Hepatocyte (in vitro differentiated cells): Measurements from ENCODE around the gene FOXK1. TPM values are rescaled to one million over a fixed set of nuclear protein-coding genes. Genes with fewer than 3 reads are reported as not detected.

ENCODE experiments used
- DNase-seq: peaks from one replicate; pipeline ENCODE4 v3.0.0-alpha.2; 2016; ENCODE audit warnings: low spot score
- H2AFZ ChIP-seq: fragments of 200-600 bp; sonication (generic); 2 replicates; pipeline ENCODE4 v1.6.0; 2016; ENCODE audit warnings: antibody characterized with exemption, mild to moderate bottlenecking
- H3K27ac ChIP-seq: fragments of 200-600 bp; sonication (generic); 2 replicates; pipeline ENCODE4 v1.5.1; 2016; ENCODE audit warnings: mild to moderate bottlenecking
- H3K27me3 ChIP-seq: fragments of 200-600 bp; sonication (generic); 2 replicates; pipeline ENCODE4 v1.6.1; 2016
- H3K36me3 ChIP-seq: fragments of 200-600 bp; sonication (generic); replicated peaks from 2 replicates; pipeline ENCODE4 v1.5.1; 2016; ENCODE audit warnings: low read depth; ENCODE audit not compliant: insufficient read depth
- H3K4me1 ChIP-seq: fragments of 200-600 bp; sonication (generic); 2 replicates; pipeline ENCODE4 v1.5.1; 2016; ENCODE audit warnings: mild to moderate bottlenecking, moderate library complexity; ENCODE audit not compliant: insufficient read depth
- H3K4me2 ChIP-seq: fragments of 200-600 bp; sonication (generic); 2 replicates; pipeline ENCODE4 v1.6.0; 2016
- H3K4me3 ChIP-seq: fragments of 200-600 bp; sonication (generic); 2 replicates; pipeline ENCODE4 v1.5.1; 2016; ENCODE audit warnings: mild to moderate bottlenecking
- H3K79me2 ChIP-seq: fragments of 200-600 bp; sonication (generic); 2 replicates; pipeline ENCODE4 v1.6.0; 2017; ENCODE audit warnings: mild to moderate bottlenecking
- H3K9me2 ChIP-seq: fragments of 200-600 bp; sonication (generic); replicated peaks from 2 replicates; pipeline ENCODE4 v1.6.0; 2017; ENCODE audit warnings: mild to moderate bottlenecking; ENCODE audit not compliant: insufficient read depth
- H3K9me3 ChIP-seq: fragments of 200-600 bp; sonication (generic); 2 replicates; pipeline ENCODE4 v1.5.1; 2016; ENCODE audit warnings: low read depth, mild to moderate bottlenecking
- H4K20me1 ChIP-seq: fragments of 200-600 bp; sonication (generic); 2 replicates; pipeline ENCODE4 v1.6.0; 2016; ENCODE audit warnings: mild to moderate bottlenecking; ENCODE audit not compliant: insufficient read depth, poor library complexity, severe bottlenecking
- EZH2 ChIP-seq: fragments of 200-600 bp; sonication (generic); IDR thresholded peaks from 2 replicates; pipeline ENCODE4 v1.6.1; 2016; ENCODE audit warnings: antibody characterized with exemption, mild to moderate bottlenecking, borderline replicate concordance
- EZH2phosphoT487 ChIP-seq: fragments of 200-600 bp; sonication (generic); IDR thresholded peaks from one replicate; pipeline ENCODE4 v1.6.1; 2018; ENCODE audit warnings: antibody characterized with exemption, mild to moderate bottlenecking, low read depth, moderate library complexity; ENCODE audit not compliant: unreplicated experiment, severe bottlenecking
- WGBS: methylation state at CpG from one replicate; pipeline ENCODE4 v1.1.6; 2016; ENCODE audit warnings: low lambda C conversion rate; ENCODE audit errors: missing lambda C conversion rate; 5-methylcytosine and 5-hydroxymethylcytosine counted together
- polyA plus RNA-seq: library from polyadenylated mRNA; unstranded; fragments of >200 nt; fragmentation: Nextera tagmentation; extraction: Ambion mirVana; gene quantifications from 2 replicates; pipeline ENCODE4 v1.2.1, GENCODE V29; 2016
- total RNA-seq: library from RNA; depleted of rRNA; stranded (reverse); fragments of >200 nt; gene quantifications from 2 replicates; pipeline ENCODE4 v1.2.3, GENCODE V29; 2014
- TF ChIP-seq, protein P1 (sequence below): fragments of 200-600 bp; sonication (generic); IDR thresholded peaks from 2 replicates; pipeline ENCODE4 v1.5.1; 2016; ENCODE audit warnings: antibody characterized with exemption, mild to moderate bottlenecking; ENCODE audit not compliant: poor library complexity

FOXK1 gene
- total and polyA plus RNA-seq, 2 experiments from 2014 or later: 8.3 to 17.8 TPM

DNA sequence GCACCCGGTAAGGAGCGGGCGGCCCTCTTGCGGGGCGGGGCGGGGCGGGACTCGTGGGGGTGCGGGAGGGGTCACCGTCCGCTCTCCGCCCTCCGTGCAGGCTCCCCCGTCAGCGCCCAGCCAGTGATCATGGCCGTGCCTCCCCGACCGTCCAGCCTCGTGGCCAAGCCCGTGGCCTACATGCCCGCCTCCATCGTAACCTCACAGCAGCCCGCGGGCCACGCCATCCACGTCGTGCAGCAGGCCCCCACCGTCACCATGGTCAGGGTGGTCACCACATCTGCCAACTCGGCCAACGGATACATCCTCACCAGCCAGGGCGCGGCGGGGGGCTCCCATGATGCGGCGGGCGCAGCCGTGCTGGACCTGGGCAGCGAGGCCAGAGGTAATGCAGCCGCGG is 77.1 kb downstream of the FOXK1 start:
- H3K4me3 ChIP-seq: no peak overlapping the region
- no peaks in the 10 kb centered on the region for H3K36me3 ChIP-seq
- no peak for DNase-seq
- peaks cover 2% of the 10 kb centered on the region for H3K79me2 ChIP-seq
- no peak overlapping the region for H3K4me2 ChIP-seq
- no peak overlapping the region for H2AFZ ChIP-seq
- no peaks in the 10 kb centered on the region for H3K9me2 ChIP-seq
- 99% methylated on average over 26 of the region's 40 CpGs for WGBS
- TF ChIP-seq, protein P1, sequence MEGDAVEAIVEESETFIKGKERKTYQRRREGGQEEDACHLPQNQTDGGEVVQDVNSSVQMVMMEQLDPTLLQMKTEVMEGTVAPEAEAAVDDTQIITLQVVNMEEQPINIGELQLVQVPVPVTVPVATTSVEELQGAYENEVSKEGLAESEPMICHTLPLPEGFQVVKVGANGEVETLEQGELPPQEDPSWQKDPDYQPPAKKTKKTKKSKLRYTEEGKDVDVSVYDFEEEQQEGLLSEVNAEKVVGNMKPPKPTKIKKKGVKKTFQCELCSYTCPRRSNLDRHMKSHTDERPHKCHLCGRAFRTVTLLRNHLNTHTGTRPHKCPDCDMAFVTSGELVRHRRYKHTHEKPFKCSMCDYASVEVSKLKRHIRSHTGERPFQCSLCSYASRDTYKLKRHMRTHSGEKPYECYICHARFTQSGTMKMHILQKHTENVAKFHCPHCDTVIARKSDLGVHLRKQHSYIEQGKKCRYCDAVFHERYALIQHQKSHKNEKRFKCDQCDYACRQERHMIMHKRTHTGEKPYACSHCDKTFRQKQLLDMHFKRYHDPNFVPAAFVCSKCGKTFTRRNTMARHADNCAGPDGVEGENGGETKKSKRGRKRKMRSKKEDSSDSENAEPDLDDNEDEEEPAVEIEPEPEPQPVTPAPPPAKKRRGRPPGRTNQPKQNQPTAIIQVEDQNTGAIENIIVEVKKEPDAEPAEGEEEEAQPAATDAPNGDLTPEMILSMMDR: no peak
- TF ChIP-seq EZH2phosphoT487 (no peak), EZH2 (no peak)
- no peaks in the 10 kb centered on the region for H4K20me1 ChIP-seq
- no peaks in the 10 kb centered on the region for H3K9me3 ChIP-seq
- no peaks in the 10 kb centered on the region for H3K27me3 ChIP-seq
- no peaks in the 10 kb centered on the region for H3K4me1 ChIP-seq
- no peak overlapping the region for H3K27ac ChIP-seq

DNA sequence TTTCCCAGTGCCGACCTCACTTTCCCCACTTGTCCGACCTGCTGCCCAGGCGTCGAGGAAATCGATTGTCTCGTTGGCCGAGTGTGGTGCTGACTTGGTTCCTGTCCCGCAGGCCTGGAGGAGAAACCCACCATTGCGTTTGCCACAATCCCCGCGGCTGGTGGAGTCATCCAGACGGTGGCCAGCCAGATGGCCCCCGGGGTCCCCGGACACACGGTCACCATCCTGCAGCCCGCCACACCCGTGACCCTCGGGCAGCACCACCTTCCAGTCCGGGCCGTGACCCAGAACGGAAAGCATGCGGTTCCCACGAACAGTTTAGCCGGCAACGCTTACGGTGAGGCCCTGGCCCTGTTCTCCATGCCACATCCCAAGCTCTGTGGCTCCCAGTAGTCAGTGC is 78.9 kb downstream of the FOXK1 start:
- Histone ChIP-seq H3K4me3 (no peak overlapping the region), H3K79me2 (no peaks in the 10 kb centered on the region), H3K36me3 (no peaks in the 10 kb centered on the region)

DNA sequence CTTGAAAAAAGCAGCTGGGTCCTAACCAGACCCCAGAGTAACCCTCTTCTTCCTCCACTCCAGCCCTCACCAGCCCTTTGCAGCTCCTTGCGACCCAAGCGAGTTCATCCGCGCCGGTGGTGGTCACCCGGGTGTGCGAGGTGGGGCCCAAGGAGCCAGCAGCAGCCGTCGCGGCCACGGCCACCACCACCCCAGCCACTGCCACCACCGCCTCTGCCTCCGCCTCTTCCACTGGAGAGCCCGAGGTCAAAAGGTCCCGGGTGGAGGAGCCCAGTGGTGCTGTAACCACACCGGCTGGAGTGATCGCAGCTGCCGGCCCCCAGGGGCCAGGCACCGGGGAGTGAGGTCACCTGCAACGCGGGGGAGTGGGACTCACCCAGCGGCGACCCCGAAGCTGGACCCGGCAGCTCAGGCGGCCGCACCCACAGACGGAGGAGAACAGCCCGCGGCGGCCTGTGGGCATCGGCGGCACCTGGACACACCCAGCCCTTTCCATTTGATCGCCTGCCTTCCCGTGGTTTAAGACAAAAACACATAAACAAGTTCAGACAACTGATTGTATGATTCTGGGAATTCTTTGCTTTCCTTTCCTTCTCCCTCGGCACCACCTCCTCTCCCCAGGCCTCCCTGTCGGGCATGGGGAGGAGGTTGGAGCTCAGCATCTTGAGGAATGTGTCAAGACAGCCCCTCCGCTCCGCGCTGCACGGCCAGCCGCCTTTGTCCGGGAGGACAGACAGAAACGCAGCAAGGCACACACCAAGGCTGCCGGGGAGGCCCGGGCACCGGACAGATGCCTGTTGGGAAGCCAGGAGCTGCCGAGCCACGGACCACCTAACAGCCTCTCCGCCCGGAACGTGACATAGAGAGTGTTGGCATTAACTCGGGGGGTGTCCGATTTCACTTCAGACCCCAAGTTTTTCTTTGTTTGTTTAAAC is 80.3 kb downstream of the FOXK1 start:
- Histone ChIP-seq H3K4me2 (no peak overlapping the region), H3K36me3 (no peaks in the 10 kb centered on the region), H4K20me1 (no peaks in the 10 kb centered on the region), H3K27ac (no peak overlapping the region), H3K9me3 (no peaks in the 10 kb centered on the region), H2AFZ (no peak overlapping the region), H3K27me3 (no peaks in the 10 kb centered on the region), H3K4me1 (no peaks in the 10 kb centered on the region), H3K79me2 (no peaks in the 10 kb centered on the region), H3K9me2 (no peaks in the 10 kb centered on the region), H3K4me3 (no peak overlapping the region)
- TF ChIP-seq EZH2phosphoT487 (no peak), EZH2 (no peak)
- TF ChIP-seq, protein P1: no peak
- 98% methylated on average over 51 of the region's 54 CpGs for WGBS
- no peak for DNase-seq

More for the DNA sequence above, 78.9 kb downstream of the FOXK1 start:
- H2AFZ ChIP-seq: no peak overlapping the region
- H3K4me2 ChIP-seq: no peak overlapping the region
- H3K4me1 ChIP-seq: no peaks in the 10 kb centered on the region
- no peaks in the 10 kb centered on the region for H3K9me2 ChIP-seq
- 98% methylated on average over 26 of the region's 26 CpGs for WGBS
- TF ChIP-seq EZH2 (no peak), EZH2phosphoT487 (no peak)
- TF ChIP-seq, protein P1: no peak
- no peaks in the 10 kb centered on the region for H3K27me3 ChIP-seq
- no peak overlapping the region for H3K27ac ChIP-seq
- no peaks in the 10 kb centered on the region for H3K9me3 ChIP-seq
- H4K20me1 ChIP-seq: no peaks in the 10 kb centered on the region
- DNase-seq: no peak
